Measurements from ENCODE around the gene SNX24.

Gene SNX24

GRCh38 chr5:122929980-122930379 is 84.6 kb downstream of the SNX24 start:
- no peak for TF ChIP-seq CTCF (conservative IDR thresholded peaks at IDR 0.05; ENCODE audit: low read depth, low read length)
- no peak overlapping the region for H3K4me3 ChIP-seq (ENCODE audit: low read length)
- no peak for DNase-seq (ENCODE audit: low read depth)

GRCh38 chr5:122933956-122934355 is 88.5 kb downstream of the SNX24 start:
- H3K4me3 ChIP-seq (ENCODE audit: low read length): no peak overlapping the region
- DNase-seq (ENCODE audit: low read depth): no peak
- TF ChIP-seq CTCF (conservative IDR thresholded peaks at IDR 0.05; ENCODE audit: low read depth, low read length): no peak

GRCh38 chr5:122936088-122936487 is 90.7 kb downstream of the SNX24 start:
- H3K4me3 ChIP-seq (ENCODE audit: low read length): no peak overlapping the region
- no peak for TF ChIP-seq CTCF (conservative IDR thresholded peaks at IDR 0.05; ENCODE audit: low read depth, low read length)
- no peak for DNase-seq (ENCODE audit: low read depth)

GRCh38 chr5:122937914-122938313 is 92.5 kb downstream of the SNX24 start:
- no peak for TF ChIP-seq CTCF (conservative IDR thresholded peaks at IDR 0.05; ENCODE audit: low read depth, low read length)
- H3K4me3 ChIP-seq (ENCODE audit: low read length): no peak overlapping the region
- no peak for DNase-seq (ENCODE audit: low read depth)

GRCh38 chr5:122940890-122941289 is 95.5 kb downstream of the SNX24 start:
- no peak for TF ChIP-seq CTCF (conservative IDR thresholded peaks at IDR 0.05; ENCODE audit: low read depth, low read length)
- no peak overlapping the region for H3K4me3 ChIP-seq (ENCODE audit: low read length)
- no peak for DNase-seq (ENCODE audit: low read depth)

- no peak for TF ChIP-seq CTCF (conservative IDR thresholded peaks at IDR 0.05; ENCODE audit: low read depth, low read length)
- DNase-seq (ENCODE audit: low read depth): no peak
- H3K4me3 ChIP-seq (ENCODE audit: low read length): no peak overlapping the region
These were observed 96.3 kb downstream of the SNX24 start for GRCh38 chr5:122941737-122942136.

GRCh38 chr5:122942164-122942914 is 96.9 kb downstream of the SNX24 start:
- DNase-seq (ENCODE audit: low read depth): no peak
- H3K4me3 ChIP-seq (ENCODE audit: low read length): no peak overlapping the region
- TF ChIP-seq CTCF (conservative IDR thresholded peaks at IDR 0.05; ENCODE audit: low read depth, low read length): no peak
